Stimulated activated CD8-positive, alpha-beta memory T cell treated with anti-CD3 and anti-CD28 coated beads, Interleukin-12 subunit alpha, Interleukin-12 subunit beta, amount 100 ng/mL, for 1 hour (primary cell): Measurements from ENCODE around the gene RBM33.

Experiments
- DNase-seq: peaks from one replicate; pipeline ENCODE4 v3.0.0-alpha.2; 2020; ENCODE audit warnings: low read depth

The RBM33 gene

GRCh38 chr7:155770241-155770640 is 125.8 kb downstream of the RBM33 start:
- no peak for DNase-seq

GRCh38 chr7:155773531-155773930 is 129.1 kb downstream of the RBM33 start:
- no peak for DNase-seq

- DNase-seq = no peak
Observed at GRCh38 chr7:155774947-155775346, 130.5 kb downstream of the RBM33 start.

- no peak for DNase-seq
Observed at GRCh38 chr7:155775691-155776090, 131.2 kb downstream of the RBM33 start.

GRCh38 chr7:155776606-155777005 is 132.1 kb downstream of the RBM33 start:
- no peak for DNase-seq

GRCh38 chr7:155778349-155778748 is 133.9 kb downstream of the RBM33 start:
- no peak for DNase-seq

- no peak for DNase-seq
Observed at GRCh38 chr7:155780884-155781283, 136.4 kb downstream of the RBM33 start.

- DNase-seq = no peak
Observed at GRCh38 chr7:155781433-155781832, 137.0 kb downstream of the RBM33 start.

- DNase-seq = no peak
Observed at GRCh38 chr7:155782466-155782865, 138.0 kb downstream of the RBM33 start.

GRCh38 chr7:155785536-155785935 is 141.1 kb downstream of the RBM33 start:
- DNase-seq = no peak

- no peak for DNase-seq
Observed at GRCh38 chr7:155786491-155786890, 142.0 kb downstream of the RBM33 start.

GRCh38 chr7:155787171-155787851 is 142.8 kb downstream of the RBM33 start:
- no peak for DNase-seq

GRCh38 chr7:155788616-155789000 is 144.1 kb downstream of the RBM33 start:
- DNase-seq = no peak

- DNase-seq = no peak
Observed at GRCh38 chr7:155789001-155789725, 144.7 kb downstream of the RBM33 start.

- DNase-seq = no peak
Observed at GRCh38 chr7:155790666-155791065, 146.2 kb downstream of the RBM33 start.

GRCh38 chr7:155791214-155791737 is 146.8 kb downstream of the RBM33 start:
- no peak for DNase-seq

GRCh38 chr7:155791836-155792235 is 147.4 kb downstream of the RBM33 start:
- no peak for DNase-seq

- no peak for DNase-seq
Observed at GRCh38 chr7:155792315-155792960, 148.0 kb downstream of the RBM33 start.

GRCh38 chr7:155792999-155793560 is 148.6 kb downstream of the RBM33 start:
- no peak for DNase-seq

GRCh38 chr7:155793720-155794119 is 149.3 kb downstream of the RBM33 start:
- DNase-seq = no peak

- DNase-seq = no peak
Observed at GRCh38 chr7:155794196-155794595, 149.7 kb downstream of the RBM33 start.

- DNase-seq = no peak
Observed at GRCh38 chr7:155795401-155795800, 150.9 kb downstream of the RBM33 start.

GRCh38 chr7:155795951-155796350 is 151.5 kb downstream of the RBM33 start:
- no peak for DNase-seq
